ENCODE results near the gene PTPN23.
"Not testable (repeated sequence)": the region's sequence is repeated elsewhere in the genome, so short reads cannot be mapped to it uniquely, and the experiment has no call there.

DNA sequence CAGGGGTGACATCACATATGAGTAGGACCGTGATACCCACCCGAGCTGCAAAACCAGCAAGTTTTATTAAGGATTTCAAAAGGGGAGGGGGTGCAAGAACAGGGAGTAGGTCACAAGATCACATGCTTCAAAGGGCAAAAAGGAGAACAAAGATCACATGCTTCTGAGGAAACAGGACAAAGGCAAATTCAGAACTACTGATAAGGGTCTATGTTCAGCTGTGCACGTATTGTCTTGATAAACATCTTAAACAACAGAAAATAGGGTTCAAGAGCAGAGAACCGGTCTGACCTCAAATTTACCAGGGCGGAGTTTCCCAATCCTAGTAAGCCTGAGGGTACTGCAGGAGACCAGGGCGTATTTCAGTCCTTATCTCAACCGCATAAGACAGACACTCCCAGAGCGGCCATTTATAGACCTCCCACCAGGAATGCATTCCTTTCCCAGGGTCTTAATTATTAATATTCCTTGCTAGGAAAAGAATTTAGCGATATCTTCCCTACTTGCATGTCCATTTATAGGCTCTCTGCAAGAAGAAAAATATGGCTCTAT is 78.8 kb downstream of the PTPN23 start:
- TF ChIP-seq, protein P1, sequence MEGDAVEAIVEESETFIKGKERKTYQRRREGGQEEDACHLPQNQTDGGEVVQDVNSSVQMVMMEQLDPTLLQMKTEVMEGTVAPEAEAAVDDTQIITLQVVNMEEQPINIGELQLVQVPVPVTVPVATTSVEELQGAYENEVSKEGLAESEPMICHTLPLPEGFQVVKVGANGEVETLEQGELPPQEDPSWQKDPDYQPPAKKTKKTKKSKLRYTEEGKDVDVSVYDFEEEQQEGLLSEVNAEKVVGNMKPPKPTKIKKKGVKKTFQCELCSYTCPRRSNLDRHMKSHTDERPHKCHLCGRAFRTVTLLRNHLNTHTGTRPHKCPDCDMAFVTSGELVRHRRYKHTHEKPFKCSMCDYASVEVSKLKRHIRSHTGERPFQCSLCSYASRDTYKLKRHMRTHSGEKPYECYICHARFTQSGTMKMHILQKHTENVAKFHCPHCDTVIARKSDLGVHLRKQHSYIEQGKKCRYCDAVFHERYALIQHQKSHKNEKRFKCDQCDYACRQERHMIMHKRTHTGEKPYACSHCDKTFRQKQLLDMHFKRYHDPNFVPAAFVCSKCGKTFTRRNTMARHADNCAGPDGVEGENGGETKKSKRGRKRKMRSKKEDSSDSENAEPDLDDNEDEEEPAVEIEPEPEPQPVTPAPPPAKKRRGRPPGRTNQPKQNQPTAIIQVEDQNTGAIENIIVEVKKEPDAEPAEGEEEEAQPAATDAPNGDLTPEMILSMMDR (IDR thresholded peaks at IDR 0.05): not testable (repeated sequence)
- TF ChIP-seq POLR2A (IDR thresholded peaks at IDR 0.05): not testable (repeated sequence)

All from right lobe of liver (tissue), 4 donors.